HG03066 (cell line): Measurements from ENCODE around the gene AKT3.

Experiments used
- ATAC-seq: cut with Tn5 transposase; IDR thresholded peaks from one replicate; pipeline ENCODE4 v1.9.1; 2021; ENCODE audit warnings: low read depth; ENCODE audit not compliant: unreplicated experiment

AKT3 gene

GRCh38 chr1:243575070-243575469, 275.0 kb downstream of the AKT3 start:
- no peak for ATAC-seq

GRCh38 chr1:243572940-243573339, 277.1 kb downstream of the AKT3 start:
- ATAC-seq = no peak

DNA sequence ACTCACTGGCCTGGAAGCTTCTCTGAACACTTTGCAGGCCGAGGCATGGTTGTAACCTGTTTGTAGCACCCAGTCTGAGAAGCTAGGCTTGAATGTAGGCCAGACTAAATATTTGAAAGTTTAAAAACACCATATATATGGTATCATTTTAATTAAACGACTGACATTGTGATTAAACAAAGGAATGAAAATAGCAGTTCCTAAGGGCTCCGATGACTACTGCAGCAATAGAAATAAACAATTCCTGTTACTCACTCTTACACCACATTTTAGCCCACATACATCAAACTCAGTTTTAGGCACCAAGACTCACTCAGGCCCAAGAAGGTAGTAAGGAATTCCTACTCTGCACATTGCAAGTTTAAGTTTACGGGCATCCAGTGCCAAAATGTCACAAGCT, 281.2 kb downstream of the AKT3 start:
- ATAC-seq = no peak

DNA sequence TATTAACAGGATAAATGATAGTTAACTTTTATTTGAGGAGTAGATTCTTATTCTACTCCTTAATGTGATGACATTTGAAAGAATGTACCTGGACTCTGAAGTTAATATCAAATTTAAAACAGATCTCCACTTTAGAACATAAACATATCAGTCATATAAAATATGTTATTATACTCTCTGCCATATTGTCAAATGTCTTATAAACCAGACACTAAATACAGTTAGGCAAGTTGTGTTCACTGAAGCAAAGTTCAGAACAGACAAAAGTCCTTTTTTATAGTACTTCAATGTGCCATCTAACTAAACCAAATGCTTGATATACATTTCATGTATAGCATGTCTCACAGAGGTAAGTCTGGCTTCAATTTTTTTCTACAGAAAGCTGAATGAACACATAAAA, 285.2 kb downstream of the AKT3 start:
- ATAC-seq = no peak

DNA sequence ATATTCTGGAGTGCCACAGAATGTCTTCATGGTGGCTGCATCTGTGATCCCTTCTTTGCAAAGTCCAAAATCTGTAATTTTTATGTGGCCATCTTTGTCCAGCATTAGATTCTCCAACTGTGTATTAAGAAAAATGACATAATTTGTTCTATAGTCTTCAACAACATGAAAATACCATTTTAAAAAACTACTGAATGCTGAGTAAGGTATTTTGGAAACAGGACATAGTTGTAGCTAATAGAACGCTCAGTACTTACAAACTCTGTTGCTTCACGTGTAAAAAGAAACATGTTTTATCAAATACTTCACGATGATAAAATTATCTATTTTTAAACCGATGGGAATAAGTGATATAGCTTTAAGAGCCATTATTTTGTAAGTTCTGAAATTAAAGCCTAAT, 286.3 kb downstream of the AKT3 start:
- ATAC-seq = no peak

GRCh38 chr1:243562473-243562872, 287.6 kb downstream of the AKT3 start:
- no peak for ATAC-seq

GRCh38 chr1:243561588-243562319, 288.3 kb downstream of the AKT3 start:
- no peak for ATAC-seq

DNA sequence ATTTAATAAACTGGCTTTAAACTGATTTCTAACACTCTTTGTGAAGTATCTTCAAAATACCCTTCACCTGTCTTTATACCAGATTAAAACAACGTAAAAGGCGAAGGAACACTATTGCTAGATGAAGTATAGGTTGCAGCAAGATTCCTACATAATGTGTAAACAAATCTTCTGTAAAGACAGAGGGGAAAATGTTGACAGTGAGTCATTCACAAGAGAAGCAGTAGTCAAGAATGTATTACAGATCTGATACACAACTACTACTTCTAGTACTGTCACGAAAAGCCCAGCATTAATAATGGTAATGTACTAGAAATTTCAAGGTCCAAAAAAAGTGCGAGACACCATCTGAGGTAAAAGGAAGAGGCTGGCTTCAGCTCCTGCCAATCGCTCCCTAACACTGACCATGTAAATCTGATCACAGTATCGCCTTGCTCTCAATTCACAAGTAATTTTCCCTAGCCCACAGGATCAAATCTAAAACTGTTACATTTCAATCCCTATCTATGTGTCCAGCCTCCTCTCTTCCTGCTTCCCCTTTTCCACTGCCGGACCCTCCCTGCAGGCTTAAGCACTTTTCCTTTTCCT, 290.4 kb downstream of the AKT3 start:
- ATAC-seq = no peak

DNA sequence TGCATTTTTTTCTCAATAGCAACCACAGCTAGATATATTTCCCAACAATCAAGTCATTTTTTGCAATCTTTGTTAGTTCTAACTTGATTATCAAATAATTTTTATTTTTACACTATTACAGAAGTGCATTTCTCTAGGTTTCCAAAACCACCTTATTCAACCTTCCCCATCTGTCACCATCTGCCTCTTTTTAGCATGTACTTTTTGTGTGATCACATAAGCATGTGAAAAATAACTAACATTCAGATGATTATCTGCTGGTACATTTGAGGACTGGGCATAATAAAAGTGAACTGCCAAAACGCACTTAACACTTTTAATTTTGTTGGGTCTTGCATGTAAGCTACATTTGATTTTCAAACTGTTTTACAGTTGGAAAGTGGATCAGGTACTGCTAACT, 291.5 kb downstream of the AKT3 start:
- ATAC-seq = no peak

DNA sequence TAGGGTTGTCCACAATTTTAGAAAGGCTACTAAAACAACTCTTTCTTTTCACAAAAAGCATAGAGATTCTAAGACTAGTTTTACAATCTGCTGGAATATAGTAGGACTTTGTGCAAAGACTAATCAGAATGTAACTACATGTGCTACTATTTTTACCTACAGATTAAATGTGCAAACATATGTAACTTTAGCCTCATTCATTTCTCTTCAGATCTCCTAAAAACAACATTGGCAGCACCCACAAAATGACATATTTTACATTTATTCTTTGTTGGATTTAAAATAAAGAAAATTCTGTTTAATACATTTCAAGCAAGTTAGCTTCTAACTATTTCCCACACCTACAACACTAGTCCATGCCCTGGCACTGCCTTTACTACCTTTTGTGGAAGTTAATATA, 292.2 kb downstream of the AKT3 start:
- ATAC-seq = no peak

DNA sequence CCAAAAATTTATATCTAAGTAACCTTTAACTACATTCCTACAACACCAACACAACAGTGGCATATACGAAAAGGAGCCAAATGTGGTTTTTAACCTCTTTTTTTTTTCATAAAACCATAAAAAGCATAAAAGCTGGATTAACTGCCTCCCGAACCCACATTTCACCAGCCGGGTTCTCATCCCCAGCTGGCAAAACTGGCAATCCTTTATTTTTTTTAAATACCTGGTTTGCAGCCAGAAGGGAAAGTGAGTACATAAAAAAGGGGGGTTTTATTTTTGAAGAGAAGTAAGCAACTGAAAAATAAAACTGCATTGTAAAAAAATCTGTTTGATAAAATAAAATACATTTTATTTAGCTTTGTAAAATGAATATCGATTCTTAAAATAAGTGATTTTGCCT, 295.4 kb downstream of the AKT3 start:
- no peak for ATAC-seq

DNA sequence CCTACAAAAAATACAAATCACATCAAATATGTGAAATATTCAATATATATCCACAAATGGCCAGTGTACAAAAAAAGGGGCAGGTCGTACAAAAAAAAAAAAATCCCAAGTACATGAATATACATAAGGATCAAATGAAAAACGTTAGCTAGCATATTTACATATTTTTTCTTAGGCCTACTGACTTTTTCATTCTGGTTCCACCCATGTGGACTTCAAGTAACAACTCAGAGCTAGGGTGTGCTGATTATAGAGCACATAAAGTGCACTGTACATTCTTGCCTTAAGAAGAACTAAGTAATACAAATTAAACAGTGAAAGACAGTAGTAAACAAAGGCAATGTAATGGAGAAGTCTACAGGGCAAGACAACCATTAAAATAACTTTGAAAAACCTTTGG, 297.0 kb downstream of the AKT3 start:
- ATAC-seq = no peak

DNA sequence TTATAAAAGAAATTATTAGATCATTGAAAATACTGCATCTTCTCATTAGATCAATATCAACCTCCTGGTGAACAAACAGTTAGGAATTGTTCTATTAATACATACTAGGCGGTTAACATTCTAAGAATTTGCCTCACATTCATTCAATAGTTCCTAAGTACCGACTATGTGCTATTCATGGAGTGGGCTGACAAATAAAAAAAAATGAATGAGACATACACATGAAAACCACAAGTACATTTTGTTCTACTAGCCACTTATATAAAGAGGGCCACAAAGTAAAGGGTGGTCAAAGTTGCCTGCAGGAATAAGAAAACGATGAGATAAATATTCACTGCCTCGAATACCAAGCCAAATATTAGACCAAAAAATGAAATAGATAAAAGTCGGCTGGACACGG, 299.8 kb downstream of the AKT3 start:
- ATAC-seq = no peak

DNA sequence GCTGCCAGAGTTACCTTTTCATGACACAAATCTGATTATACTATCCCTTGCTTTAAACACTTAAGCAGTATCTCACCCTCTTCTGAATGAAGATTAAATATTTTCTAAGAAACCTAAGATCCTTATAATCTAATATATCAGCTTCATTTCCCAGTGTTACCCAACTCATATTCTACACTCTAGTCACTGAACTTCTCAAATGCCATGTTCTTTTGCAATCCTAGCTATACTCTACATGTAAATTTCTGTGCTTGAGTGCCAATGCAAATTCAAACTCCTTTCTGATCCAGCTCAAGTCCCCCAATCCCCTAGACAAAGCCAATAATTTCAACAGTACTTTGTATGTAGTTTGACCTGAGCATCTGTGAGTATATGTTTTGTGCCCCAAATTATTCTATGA, 300.3 kb downstream of the AKT3 start:
- no peak for ATAC-seq

DNA sequence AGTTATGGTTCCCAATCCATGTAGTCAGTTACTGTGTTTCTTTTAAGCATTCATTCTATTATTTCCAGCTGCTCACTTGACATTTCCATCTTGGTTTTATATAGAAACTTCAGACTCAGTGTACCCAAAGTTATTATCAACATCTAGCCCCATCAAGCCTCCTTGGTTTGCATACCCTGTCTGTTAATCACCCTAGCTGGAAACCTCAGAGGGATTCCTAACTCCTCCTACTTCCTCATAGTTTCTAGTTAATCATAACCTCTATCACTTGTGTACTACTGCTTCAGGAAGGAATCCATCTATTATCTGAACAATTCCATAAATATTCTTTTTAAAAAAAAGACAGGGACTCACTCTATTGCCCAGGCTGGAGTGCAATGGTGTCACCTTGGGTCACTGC, 300.9 kb downstream of the AKT3 start:
- no peak for ATAC-seq

- ATAC-seq = no peak
These were observed 301.5 kb downstream of the AKT3 start for GRCh38 chr1:243548516-243548915.

- ATAC-seq = no peak
These were observed 302.2 kb downstream of the AKT3 start for GRCh38 chr1:243547891-243548290.

GRCh38 chr1:243546457-243546856, 303.6 kb downstream of the AKT3 start:
- ATAC-seq = no peak

- no peak for ATAC-seq
These were observed 306.5 kb downstream of the AKT3 start for GRCh38 chr1:243543501-243543900.

- ATAC-seq = no peak
These were observed 307.2 kb downstream of the AKT3 start for GRCh38 chr1:243542739-243543415.

- no peak for ATAC-seq
These were observed 310.4 kb downstream of the AKT3 start for GRCh38 chr1:243539636-243540035.

GRCh38 chr1:243535014-243535413, 315.0 kb downstream of the AKT3 start:
- ATAC-seq = no peak
